ENCODE measurements around the gene LGI2. TPM values are rescaled to one million over a fixed set of nuclear protein-coding genes. Genes with fewer than 3 reads are reported as not detected.

The LGI2 gene
- total RNA-seq, 1 donor from 2014 or later, result 20.5 TPM

DNA sequence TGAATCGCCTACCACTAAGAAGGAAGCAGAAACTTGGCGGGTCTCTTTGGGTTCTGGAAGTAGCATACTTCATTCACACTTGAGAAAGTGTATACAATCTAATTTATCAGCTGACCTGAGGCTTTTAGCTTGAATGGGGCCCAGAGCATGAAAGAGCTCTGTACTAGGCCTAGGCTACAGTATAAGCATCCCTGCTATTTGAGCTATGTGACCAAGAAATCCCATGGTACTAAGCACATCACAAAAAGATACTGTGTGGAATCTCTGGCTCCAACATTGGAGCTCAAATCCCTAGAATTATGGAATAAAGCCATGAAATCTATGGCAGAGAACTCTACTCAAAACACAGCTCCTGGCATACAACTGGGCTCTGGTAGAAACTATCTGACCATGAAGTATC, 74.0 kb downstream of the LGI2 start:
- TF ChIP-seq CTCF (IDR thresholded peaks at IDR 0.05; ENCODE audit: partially characterized antibody, unreplicated experiment), result no peak
- DNase-seq, result no peak
- Mint-ChIP-seq H3K27me3 (ENCODE audit: unreplicated experiment) (no peaks in the 10 kb centered on the region), H3K9me3 (ENCODE audit: unreplicated experiment) (peaks cover 1% of the 10 kb centered on the region), H3K36me3 (ENCODE audit: unreplicated experiment) (peaks cover 6% of the 10 kb centered on the region), H3K4me3 (ENCODE audit: unreplicated experiment) (no peak overlapping the region), H3K27ac (ENCODE audit: unreplicated experiment) (no peak overlapping the region), H3K4me1 (ENCODE audit: low read depth, unreplicated experiment) (no peaks in the 10 kb centered on the region)

GRCh38 chr4:24956091-24956490, 74.7 kb downstream of the LGI2 start:
- H3K9me3 Mint-ChIP-seq (ENCODE audit: unreplicated experiment), result peaks cover 1% of the 10 kb centered on the region
- H3K4me1 Mint-ChIP-seq (ENCODE audit: low read depth, unreplicated experiment), result no peaks in the 10 kb centered on the region
- no peak overlapping the region for H3K27ac Mint-ChIP-seq (ENCODE audit: unreplicated experiment)
- no peak for DNase-seq
- peaks cover 6% of the 10 kb centered on the region for H3K36me3 Mint-ChIP-seq (ENCODE audit: unreplicated experiment)
- no peaks in the 10 kb centered on the region for H3K27me3 Mint-ChIP-seq (ENCODE audit: unreplicated experiment)
- no peak for TF ChIP-seq CTCF (IDR thresholded peaks at IDR 0.05; ENCODE audit: partially characterized antibody, unreplicated experiment)
- H3K4me3 Mint-ChIP-seq (ENCODE audit: unreplicated experiment), result no peak overlapping the region

GRCh38 chr4:24952667-24953066, 78.1 kb downstream of the LGI2 start:
- Mint-ChIP-seq H3K9me3 (ENCODE audit: unreplicated experiment) (no peaks in the 10 kb centered on the region), H3K36me3 (ENCODE audit: unreplicated experiment) (peaks cover 6% of the 10 kb centered on the region), H3K27ac (ENCODE audit: unreplicated experiment) (no peak overlapping the region), H3K4me3 (ENCODE audit: unreplicated experiment) (no peak overlapping the region), H3K27me3 (ENCODE audit: unreplicated experiment) (no peaks in the 10 kb centered on the region), H3K4me1 (ENCODE audit: low read depth, unreplicated experiment) (no peaks in the 10 kb centered on the region)
- TF ChIP-seq CTCF (IDR thresholded peaks at IDR 0.05; ENCODE audit: partially characterized antibody, unreplicated experiment), result no peak
- DNase-seq, result no peak

DNA sequence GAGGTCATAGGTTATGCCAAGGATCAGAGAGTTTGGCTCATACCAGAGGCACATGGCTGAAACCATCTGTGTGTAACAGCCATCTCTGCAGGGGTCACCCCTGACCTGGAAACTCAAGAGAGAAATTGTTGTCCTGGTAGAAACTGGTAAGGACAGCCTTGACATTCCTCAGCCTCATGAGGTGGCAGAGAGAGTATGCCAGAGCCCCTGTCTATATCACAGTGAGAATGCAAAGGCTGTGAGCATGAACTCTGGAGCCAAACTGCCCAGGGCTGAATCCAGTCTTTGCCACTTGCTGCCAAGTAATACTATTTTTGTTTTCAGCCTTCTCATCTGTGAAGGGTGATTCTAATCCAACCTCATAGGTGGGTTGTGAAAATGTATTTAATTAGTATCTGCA, 80.8 kb downstream of the LGI2 start:
- H3K27me3 Mint-ChIP-seq (ENCODE audit: unreplicated experiment), result no peaks in the 10 kb centered on the region
- TF ChIP-seq CTCF (IDR thresholded peaks at IDR 0.05; ENCODE audit: partially characterized antibody, unreplicated experiment), result no peak
- no peak overlapping the region for H3K27ac Mint-ChIP-seq (ENCODE audit: unreplicated experiment)
- no peak for DNase-seq
- H3K4me1 Mint-ChIP-seq (ENCODE audit: low read depth, unreplicated experiment), result no peaks in the 10 kb centered on the region
- peaks cover 11% of the 10 kb centered on the region for H3K36me3 Mint-ChIP-seq (ENCODE audit: unreplicated experiment)
- H3K4me3 Mint-ChIP-seq (ENCODE audit: unreplicated experiment), result no peak overlapping the region
- H3K9me3 Mint-ChIP-seq (ENCODE audit: unreplicated experiment), result no peaks in the 10 kb centered on the region

Other genes starting within 250 kb of the LGI2 start
- not detected for gene SOD3, start 235.4 kb downstream of the LGI2 start, total RNA-seq (ENCODE audit: unreplicated experiment)
- 5.2 TPM for gene CCDC149, start 117.9 kb downstream of the LGI2 start, total RNA-seq (ENCODE audit: unreplicated experiment)
- 11.7 TPM for gene SEPSECS, start 129.5 kb upstream of the LGI2 start, total RNA-seq (ENCODE audit: unreplicated experiment)
- gene PI4K2B, start 203.1 kb upstream of the LGI2 start, total RNA-seq (ENCODE audit: unreplicated experiment), result 2.9 TPM